ENCODE measurements around the gene TSEN2.

Gene TSEN2

DNA sequence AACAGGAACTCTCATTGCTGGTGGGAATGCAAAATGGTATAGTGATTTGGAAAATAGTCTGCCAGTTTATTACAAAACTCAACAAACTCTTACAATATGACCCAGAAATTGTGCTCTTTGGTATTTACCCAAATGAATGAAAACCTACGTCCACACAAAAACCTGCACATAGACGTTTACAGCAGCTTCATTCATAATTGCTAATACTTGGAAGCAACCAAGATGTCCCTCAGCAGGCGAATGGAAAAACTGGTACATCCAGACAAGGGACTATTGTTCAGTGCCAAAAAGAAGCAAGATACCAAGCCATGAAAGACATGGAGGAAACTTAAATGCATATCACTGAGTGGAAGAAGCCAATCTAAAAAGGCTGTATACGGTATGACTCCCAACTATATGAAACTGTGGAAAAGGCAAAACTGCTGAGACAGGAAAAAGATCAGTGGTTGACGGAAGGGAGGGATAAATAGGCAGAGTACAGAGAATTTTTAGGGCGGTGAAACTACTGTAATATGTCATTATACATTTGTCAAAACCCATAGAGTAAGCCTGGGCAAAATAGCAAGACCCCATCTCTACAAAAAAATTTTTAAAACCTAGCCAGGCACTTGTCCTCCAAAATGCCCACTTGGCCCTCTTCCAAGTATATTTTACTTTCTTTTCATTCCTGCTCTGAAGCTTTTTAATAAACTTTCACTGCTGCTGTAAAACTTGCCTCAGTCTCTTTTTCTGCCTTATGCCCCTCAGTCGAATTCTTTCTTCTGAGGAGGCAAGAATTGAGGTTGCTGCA is 65.9 kb downstream of the TSEN2 start:
- H3K4me3 Mint-ChIP-seq: no peak overlapping the region
- no peaks in the 10 kb centered on the region for H3K36me3 Mint-ChIP-seq
- H3K4me1 Mint-ChIP-seq: peaks cover 6% of the 10 kb centered on the region
- no peak for ATAC-seq (ENCODE audit: low read depth)
- H3K9me3 Mint-ChIP-seq: no peaks in the 10 kb centered on the region
- H3K27ac Mint-ChIP-seq: no peak overlapping the region
- H3K27me3 Mint-ChIP-seq: peaks cover 4% of the 10 kb centered on the region
- no peak for DNase-seq (ENCODE audit: low spot score in 2 of 2)

DNA sequence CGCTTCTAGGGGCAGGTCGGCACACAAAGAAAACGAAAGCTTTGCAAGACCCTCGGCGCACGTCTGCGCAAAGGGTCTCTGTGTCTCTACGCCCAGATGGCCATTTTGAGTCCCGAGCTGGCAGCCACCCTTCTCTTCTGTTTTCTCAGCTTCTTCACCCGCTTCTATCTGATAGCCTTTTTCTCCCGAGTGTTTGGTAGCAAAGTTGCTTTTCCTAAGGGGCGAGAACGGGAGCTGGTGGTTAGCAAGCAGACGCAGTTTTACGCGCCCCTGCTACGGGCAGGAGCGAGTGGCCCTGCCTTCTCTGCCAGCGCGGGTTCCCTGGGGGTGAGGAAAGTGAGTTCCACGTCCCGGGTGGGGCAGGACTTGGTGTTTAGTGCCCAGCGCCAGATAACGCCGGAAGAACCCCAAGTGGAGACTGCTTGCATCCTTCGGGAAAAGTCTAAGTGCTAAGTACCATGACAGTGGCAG is 69.7 kb downstream of the TSEN2 start:
- peaks cover 4% of the 10 kb centered on the region for H3K27me3 Mint-ChIP-seq
- peak overlapping the region; percentile 75 for H3K4me3 Mint-ChIP-seq
- ATAC-seq (ENCODE audit: low read depth): no peak
- peak; percentile 1 to 27 for DNase-seq (ENCODE audit: low spot score in 2 of 2)
- no peaks in the 10 kb centered on the region for H3K9me3 Mint-ChIP-seq
- no peaks in the 10 kb centered on the region for H3K36me3 Mint-ChIP-seq
- peaks cover 24% of the 10 kb centered on the region for H3K4me1 Mint-ChIP-seq
- H3K27ac Mint-ChIP-seq: no peak overlapping the region

DNA sequence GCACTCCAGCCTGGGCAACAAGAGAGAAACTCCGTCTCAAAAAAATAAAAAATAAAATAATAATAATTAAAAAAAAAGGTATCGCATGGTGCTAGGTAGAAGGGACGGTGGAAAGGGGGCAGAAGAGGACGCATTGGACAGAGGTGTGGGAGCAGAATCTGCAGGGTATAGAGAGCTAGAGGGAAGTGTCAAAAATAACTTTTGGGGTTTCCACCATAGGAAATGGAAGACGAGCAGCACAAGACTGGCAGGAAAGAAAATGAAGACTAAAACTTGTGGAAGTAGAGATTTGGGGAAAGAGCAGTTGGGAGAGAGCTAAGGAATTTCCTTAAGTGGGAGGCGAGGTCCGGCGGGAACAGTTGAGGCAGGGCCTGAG is 72.0 kb downstream of the TSEN2 start:
- Mint-ChIP-seq H3K4me1 (peaks cover 43% of the 10 kb centered on the region), H3K27me3 (no peaks in the 10 kb centered on the region), H3K36me3 (no peaks in the 10 kb centered on the region), H3K27ac (peak overlapping the region; percentile 77), H3K4me3 (peak overlapping the region; percentile 97), H3K9me3 (no peaks in the 10 kb centered on the region)
- DNase-seq (ENCODE audit: low spot score in 2 of 2): no peak
- no peak for ATAC-seq (ENCODE audit: low read depth)

GRCh38 chr3:12556690-12557472 is 72.6 kb downstream of the TSEN2 start, which contains the start of gene MKRN2:
TSS of gene MKRN2 (plus strand) at chr3:12557087. CDS start at chr3:12557151, 64 bp downstream.
- ATAC-seq (ENCODE audit: low read depth): peak; percentile 94
- H3K9me3 Mint-ChIP-seq: no peaks in the 10 kb centered on the region

GRCh38 chr3:12557473-12558100 is 73.3 kb downstream of the TSEN2 start:
- H3K9me3 Mint-ChIP-seq: no peaks in the 10 kb centered on the region
- H3K4me1 Mint-ChIP-seq: peaks cover 51% of the 10 kb centered on the region
- peak overlapping the region; percentile 77 for H3K27ac Mint-ChIP-seq
- no peak for DNase-seq (ENCODE audit: low spot score in 2 of 2)
- no peaks in the 10 kb centered on the region for H3K36me3 Mint-ChIP-seq
- H3K4me3 Mint-ChIP-seq: peak overlapping the region; percentile 97
- no peak for ATAC-seq (ENCODE audit: low read depth)
- no peaks in the 10 kb centered on the region for H3K27me3 Mint-ChIP-seq

More at GRCh38 chr3:12556690-12557472, 72.6 kb downstream of the TSEN2 start, which contains the start of gene MKRN2:
- peaks cover 47% of the 10 kb centered on the region for H3K4me1 Mint-ChIP-seq
- DNase-seq (ENCODE audit: low spot score in 2 of 2): peak; percentile 81 to 88
- H3K36me3 Mint-ChIP-seq: no peaks in the 10 kb centered on the region
- H3K27ac Mint-ChIP-seq: peak within 1 kb of the TSS; percentile 77
- peak within 1 kb of the TSS; percentile 97 for H3K4me3 Mint-ChIP-seq
- no peaks in the 10 kb centered on the region for H3K27me3 Mint-ChIP-seq

DNA sequence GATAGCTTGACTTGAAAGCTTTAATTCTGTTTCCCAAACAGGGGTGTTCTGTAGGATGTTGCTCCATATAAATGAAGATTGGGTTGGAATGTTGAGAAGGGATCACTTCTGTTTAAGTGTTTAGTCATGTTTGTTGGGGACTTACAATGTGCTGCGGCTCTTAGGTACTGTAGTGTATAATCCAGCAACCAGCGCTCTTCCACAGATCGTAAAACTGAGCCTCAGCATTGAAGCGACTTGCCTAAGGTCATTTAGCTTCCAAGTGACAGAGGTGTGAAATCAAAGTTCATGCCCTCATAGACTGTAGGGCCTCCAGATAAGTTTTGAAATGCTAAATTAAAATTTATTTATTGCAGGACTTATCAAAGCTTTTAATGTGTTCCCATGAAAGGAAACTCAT is 74.4 kb downstream of the TSEN2 start:
- Mint-ChIP-seq H3K27ac (no peak overlapping the region), H3K4me3 (peak overlapping the region; percentile 62)

DNA sequence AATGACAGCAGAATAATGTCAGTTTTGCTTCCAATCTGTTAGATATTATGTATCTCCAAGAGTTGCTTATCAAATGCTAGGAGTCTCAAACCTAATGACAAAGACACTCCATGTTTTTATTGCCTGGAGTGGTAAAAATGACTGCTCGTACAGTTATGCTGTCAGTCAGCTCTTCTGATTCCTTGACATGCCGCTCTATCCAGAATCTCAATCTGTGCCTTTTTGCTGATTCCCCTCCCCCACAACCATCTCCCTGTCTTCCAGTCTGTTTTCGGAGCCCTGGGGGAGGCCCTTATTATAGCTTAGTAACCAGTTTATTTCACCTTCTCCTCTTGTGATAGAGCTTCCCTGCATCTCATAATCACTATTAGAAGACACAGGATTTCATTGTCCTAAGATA is 75.2 kb downstream of the TSEN2 start:
- no peaks in the 10 kb centered on the region for H3K9me3 Mint-ChIP-seq
- no peak overlapping the region for H3K27ac Mint-ChIP-seq
- ATAC-seq (ENCODE audit: low read depth) (no peak), DNase-seq (ENCODE audit: low spot score in 2 of 2) (no peak)
- no peak overlapping the region for H3K4me3 Mint-ChIP-seq
- H3K4me1 Mint-ChIP-seq: peaks cover 46% of the 10 kb centered on the region
- H3K27me3 Mint-ChIP-seq: no peaks in the 10 kb centered on the region
- H3K36me3 Mint-ChIP-seq: peaks cover 2% of the 10 kb centered on the region

More for the DNA sequence above, 74.4 kb downstream of the TSEN2 start:
- ATAC-seq (ENCODE audit: low read depth): no peak
- Mint-ChIP-seq H3K9me3 (no peaks in the 10 kb centered on the region), H3K36me3 (peaks cover under 1% of the 10 kb centered on the region), H3K27me3 (no peaks in the 10 kb centered on the region), H3K4me1 (peaks cover 50% of the 10 kb centered on the region)
- DNase-seq (ENCODE audit: low spot score in 2 of 2): no peak

- Mint-ChIP-seq H3K27ac (peak overlapping the region; percentile 64), H3K4me1 (peaks cover 50% of the 10 kb centered on the region), H3K27me3 (no peaks in the 10 kb centered on the region), H3K36me3 (peaks cover 8% of the 10 kb centered on the region), H3K4me3 (no peak overlapping the region), H3K9me3 (peaks cover 2% of the 10 kb centered on the region)
- DNase-seq (ENCODE audit: low spot score in 2 of 2) (no peak), ATAC-seq (ENCODE audit: low read depth) (peak; percentile 27)
These were observed 76.4 kb downstream of the TSEN2 start for GRCh38 chr3:12560505-12561190.

GRCh38 chr3:12561397-12561796 is 77.1 kb downstream of the TSEN2 start:
- Mint-ChIP-seq H3K27ac (peak overlapping the region; percentile 64), H3K27me3 (no peaks in the 10 kb centered on the region), H3K36me3 (peaks cover 12% of the 10 kb centered on the region), H3K4me1 (peaks cover 51% of the 10 kb centered on the region), H3K4me3 (no peak overlapping the region), H3K9me3 (peaks cover 6% of the 10 kb centered on the region)
- ATAC-seq (ENCODE audit: low read depth): no peak
- no peak for DNase-seq (ENCODE audit: low spot score in 2 of 2)

GRCh38 chr3:12562451-12562850 is 78.2 kb downstream of the TSEN2 start:
- peaks cover 17% of the 10 kb centered on the region for H3K36me3 Mint-ChIP-seq
- H3K4me1 Mint-ChIP-seq: peaks cover 49% of the 10 kb centered on the region
- no peak overlapping the region for H3K4me3 Mint-ChIP-seq
- ATAC-seq (ENCODE audit: low read depth) (no peak), DNase-seq (ENCODE audit: low spot score in 2 of 2) (no peak)
- H3K27ac Mint-ChIP-seq: no peak overlapping the region
- H3K27me3 Mint-ChIP-seq: no peaks in the 10 kb centered on the region
- H3K9me3 Mint-ChIP-seq: peaks cover 9% of the 10 kb centered on the region

DNA sequence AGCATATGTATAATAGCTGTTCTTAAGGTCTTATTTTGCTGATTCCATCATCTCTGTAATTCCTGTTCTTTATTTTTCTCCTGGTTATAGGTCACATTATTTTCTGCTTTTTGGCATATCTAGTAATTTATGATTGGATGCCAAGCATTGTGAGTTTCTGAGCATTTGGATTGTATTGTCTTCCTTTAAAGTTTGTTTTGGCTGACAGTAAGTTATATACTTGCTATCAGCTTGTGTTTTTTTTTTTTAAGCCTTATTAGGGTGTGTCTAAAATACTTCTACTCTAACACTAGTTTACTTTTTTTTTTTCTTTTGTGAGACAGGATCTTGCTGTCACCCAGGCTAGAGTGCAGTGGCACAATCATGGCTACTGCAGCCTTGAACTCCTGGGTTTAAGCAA is 82.7 kb downstream of the TSEN2 start:
- H3K4me3 Mint-ChIP-seq: no peak overlapping the region
- peaks cover 9% of the 10 kb centered on the region for H3K9me3 Mint-ChIP-seq
- peaks cover 13% of the 10 kb centered on the region for H3K4me1 Mint-ChIP-seq
- ATAC-seq (ENCODE audit: low read depth): no peak
- H3K27ac Mint-ChIP-seq: no peak overlapping the region
- peaks cover 38% of the 10 kb centered on the region for H3K36me3 Mint-ChIP-seq
- H3K27me3 Mint-ChIP-seq: no peaks in the 10 kb centered on the region
- no peak for DNase-seq (ENCODE audit: low spot score in 2 of 2)

- H3K27me3 Mint-ChIP-seq: no peaks in the 10 kb centered on the region
- no peak overlapping the region for H3K4me3 Mint-ChIP-seq
- peak overlapping the region; percentile 45 for H3K27ac Mint-ChIP-seq
- no peak for DNase-seq (ENCODE audit: low spot score in 2 of 2)
- peaks cover 9% of the 10 kb centered on the region for H3K9me3 Mint-ChIP-seq
- peaks cover 47% of the 10 kb centered on the region for H3K36me3 Mint-ChIP-seq
- H3K4me1 Mint-ChIP-seq: peaks cover 8% of the 10 kb centered on the region
- no peak for ATAC-seq (ENCODE audit: low read depth)
These were observed 84.5 kb downstream of the TSEN2 start for GRCh38 chr3:12568747-12569146.

GRCh38 chr3:12569836-12570235 is 85.6 kb downstream of the TSEN2 start:
- no peaks in the 10 kb centered on the region for H3K27me3 Mint-ChIP-seq
- no peak overlapping the region for H3K27ac Mint-ChIP-seq
- peaks cover 7% of the 10 kb centered on the region for H3K9me3 Mint-ChIP-seq
- peaks cover 5% of the 10 kb centered on the region for H3K4me1 Mint-ChIP-seq
- ATAC-seq (ENCODE audit: low read depth) (no peak), DNase-seq (ENCODE audit: low spot score in 2 of 2) (no peak)
- peaks cover 49% of the 10 kb centered on the region for H3K36me3 Mint-ChIP-seq
- H3K4me3 Mint-ChIP-seq: no peak overlapping the region

Measured in memory B cell (primary cell).